HG02970 (cell line): ENCODE data around the gene C4orf36.

ENCODE experiments used
- ATAC-seq: cut with Tn5 transposase; IDR thresholded peaks from one replicate; pipeline ENCODE4 v1.9.1; 2021; ENCODE audit warnings: mild to moderate bottlenecking, moderate library complexity, moderate number of reproducible peaks; ENCODE audit not compliant: unreplicated experiment, low FRiP score

C4orf36 gene

DNA sequence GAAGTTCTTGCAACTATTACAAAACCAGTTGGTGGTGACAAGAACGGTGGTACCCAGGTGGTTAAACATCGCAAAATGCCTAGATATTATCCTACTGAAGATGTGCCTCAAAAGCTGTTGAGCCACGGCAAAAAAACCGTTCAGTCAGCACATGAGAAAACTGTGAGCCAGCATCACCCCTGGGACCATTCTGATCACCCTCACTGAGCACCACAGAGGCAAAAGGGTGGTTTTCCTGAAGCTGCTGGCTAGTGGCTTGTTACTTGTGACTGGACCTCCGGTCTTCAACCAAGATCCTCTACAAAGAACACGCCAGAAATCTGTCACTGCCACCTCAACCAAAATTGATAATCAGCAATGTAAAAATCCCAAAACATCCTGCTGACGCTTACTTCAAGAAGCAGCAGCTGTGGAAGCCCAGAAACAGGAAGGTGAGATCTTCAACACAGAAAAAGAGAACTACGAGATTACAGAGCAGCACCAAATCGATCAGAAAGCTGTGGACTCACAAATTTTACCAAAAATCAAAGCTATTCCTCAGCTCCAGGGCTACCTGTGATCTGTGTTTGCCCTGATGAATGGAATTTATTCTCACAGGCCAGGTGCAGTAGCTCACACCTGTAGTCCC, 21.7 kb downstream of the C4orf36 start:
- no peak for ATAC-seq

- no peak for ATAC-seq
Measured at GRCh38 chr4:86857341-86858052, 34.7 kb downstream of the C4orf36 start.

DNA sequence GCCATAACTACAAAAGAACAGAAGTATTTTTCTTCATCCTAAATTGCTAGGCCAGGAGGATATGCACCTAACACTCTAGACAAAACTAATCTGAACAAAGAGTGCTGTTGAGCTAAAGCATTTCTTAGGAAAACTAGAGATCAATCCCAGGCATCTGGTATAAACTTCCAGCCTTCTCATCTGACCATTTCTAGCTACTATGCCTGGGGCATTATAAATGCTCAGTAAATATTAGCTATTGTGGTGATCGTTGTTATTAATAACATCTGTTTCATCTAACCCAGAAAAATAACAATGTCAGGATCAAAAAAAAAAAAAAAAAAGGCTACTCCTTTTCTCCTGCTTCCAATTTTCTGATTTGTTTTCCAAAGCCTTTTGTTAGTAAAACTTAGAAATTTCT, 35.3 kb downstream of the C4orf36 start:
- no peak for ATAC-seq

GRCh38 chr4:86855572-86855971, 36.6 kb downstream of the C4orf36 start:
- no peak for ATAC-seq

DNA sequence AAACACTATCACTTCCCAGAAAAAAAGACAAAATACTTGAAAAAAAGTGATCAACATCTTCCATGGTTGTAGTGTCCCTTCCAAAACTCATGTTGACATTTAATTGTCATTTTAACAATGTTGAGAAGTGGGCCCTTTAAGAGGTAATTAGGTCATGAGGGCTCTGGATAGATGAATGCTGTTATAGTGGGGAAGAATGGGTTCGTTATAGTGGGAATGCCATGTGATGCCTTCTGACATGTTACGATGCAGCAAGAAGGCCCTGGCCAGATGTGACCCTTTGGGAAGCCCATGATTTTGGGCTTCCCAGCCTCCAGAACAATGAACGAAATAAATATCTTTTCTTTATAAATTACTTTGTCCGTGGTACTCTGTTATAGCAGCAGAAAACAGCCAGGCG, 39.0 kb downstream of the C4orf36 start:
- no peak for ATAC-seq

DNA sequence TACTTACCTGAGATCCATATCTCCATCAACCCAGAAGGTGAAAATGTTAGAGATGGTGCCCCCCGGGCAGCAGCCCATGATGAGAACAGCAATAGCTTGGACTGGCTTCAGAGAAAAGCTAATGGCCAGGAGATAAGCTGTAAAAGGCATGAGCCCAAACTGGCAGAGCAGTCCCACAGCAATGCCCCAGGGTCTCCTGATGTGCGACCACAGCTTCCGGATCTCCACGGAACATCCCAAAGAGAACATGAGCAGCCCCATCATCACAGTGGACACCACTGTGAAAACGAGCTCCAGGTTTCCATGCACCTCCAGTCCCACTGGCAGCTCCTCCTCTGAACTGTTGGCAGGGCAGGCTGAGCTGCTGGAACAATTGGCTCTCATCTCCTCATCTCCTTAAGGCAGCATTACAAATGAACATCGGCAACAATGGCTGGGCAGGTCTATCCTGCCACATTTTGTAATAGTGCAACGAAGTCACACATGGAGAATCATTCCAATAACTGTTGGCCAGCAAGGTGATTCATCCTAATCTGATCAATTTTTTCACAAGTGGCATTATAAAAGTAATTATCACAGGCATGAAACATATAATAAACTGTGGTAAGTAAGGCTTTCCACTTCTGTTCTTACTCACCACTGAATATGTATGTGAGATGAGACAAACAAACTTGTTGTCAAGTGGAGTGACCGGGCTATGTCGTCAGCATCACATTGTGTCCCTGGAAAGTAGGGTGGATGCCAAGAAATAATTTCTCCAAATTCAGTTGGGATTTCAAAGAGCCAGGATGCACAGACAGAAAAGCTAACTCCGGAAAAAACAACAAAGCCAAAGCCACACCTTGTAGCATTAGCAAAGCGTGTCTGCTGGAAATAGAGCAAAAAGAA, 43.2 kb downstream of the C4orf36 start, which contains the start of gene SLC10A6:
Gene SLC10A6 (minus strand): TSS at position 653 of the 888 bp plus-strand sequence. CDS start 269 bp downstream, at position 384.
- no peak for ATAC-seq

DNA sequence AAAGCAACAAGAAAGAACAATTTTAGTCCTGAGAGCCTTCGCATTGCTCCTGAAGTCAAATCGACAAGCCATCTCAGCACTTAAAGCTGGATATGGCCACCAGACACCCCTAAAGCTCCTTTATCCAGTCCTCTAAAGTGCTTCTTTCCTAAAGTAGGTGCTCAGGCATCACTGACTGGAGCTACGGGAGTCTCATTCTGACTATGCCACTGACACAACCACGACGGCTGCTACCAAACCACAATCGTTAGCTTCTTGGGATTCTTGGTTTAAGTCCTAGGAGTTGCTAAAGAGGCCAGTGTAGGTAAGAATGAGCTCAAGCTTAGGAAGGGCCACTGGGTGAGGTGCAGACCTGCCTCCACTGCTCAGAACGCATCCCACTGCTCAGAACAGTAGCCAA, 44.1 kb downstream of the C4orf36 start:
- ATAC-seq, result no peak

- ATAC-seq, result no peak
Measured at GRCh38 chr4:86847571-86847970, 44.7 kb downstream of the C4orf36 start.

DNA sequence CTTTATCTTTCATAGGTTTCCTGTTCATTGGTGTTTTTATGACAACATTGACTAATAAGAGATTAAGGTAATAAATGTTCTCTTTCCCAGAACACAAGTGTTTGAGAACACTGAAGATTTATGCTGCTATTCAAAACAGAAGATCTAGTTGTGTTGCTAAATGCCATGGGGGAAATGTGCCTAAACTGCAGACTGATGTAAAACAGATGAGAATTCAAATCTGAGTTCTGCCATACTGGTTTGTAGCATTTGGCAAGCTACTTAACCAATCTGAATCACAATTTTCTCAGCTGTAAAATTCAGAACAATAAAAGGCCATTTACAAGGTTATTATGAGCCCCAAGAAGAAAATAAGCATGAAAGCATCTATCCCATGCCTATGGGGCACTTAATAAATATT, 45.3 kb downstream of the C4orf36 start:
- ATAC-seq, result no peak

GRCh38 chr4:86845593-86845992, 46.6 kb downstream of the C4orf36 start:
- ATAC-seq, result no peak

DNA sequence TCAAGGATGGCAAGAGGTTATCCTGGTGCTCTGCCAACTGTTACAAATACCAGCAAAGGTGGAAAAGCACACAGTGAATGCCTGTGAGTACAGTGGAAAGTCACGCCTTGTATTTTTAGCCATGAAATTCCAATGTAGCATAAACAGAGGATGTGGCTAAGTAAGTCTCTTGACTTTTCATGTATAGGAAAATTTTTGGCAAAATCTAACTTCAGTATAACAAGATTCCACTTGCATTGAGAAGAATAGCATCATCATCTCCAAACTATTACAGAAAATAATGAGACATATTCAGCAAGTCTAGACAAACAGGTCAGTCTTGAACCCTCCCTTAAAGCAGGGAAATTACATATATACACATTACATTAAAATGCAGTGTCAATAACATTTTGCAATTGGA, 50.9 kb downstream of the C4orf36 start:
- ATAC-seq, result no peak

DNA sequence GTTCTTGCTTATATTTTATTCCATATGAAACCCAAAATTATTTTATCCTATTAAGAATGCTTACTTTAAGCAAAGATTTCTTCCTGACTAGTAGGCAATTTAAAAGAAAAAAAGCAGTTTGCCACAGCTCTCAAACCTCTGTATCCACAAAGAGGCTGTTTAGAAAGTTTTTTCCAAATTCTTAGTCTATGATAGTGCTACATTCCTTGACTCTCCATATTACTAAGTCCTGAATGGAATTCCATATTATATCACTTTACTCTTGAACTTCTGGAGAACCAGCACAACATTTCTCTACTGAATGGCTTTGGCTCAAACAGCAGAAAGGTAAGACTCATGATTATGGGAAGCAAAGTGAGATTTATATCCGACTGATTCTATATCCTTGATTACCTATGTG, 51.4 kb downstream of the C4orf36 start:
- no peak for ATAC-seq

- ATAC-seq, result no peak
Measured at GRCh38 chr4:86837691-86838503, 54.3 kb downstream of the C4orf36 start.

- ATAC-seq, result no peak
Measured at GRCh38 chr4:86835677-86836076, 56.5 kb downstream of the C4orf36 start.

GRCh38 chr4:86834901-86835300, 57.3 kb downstream of the C4orf36 start:
- no peak for ATAC-seq

DNA sequence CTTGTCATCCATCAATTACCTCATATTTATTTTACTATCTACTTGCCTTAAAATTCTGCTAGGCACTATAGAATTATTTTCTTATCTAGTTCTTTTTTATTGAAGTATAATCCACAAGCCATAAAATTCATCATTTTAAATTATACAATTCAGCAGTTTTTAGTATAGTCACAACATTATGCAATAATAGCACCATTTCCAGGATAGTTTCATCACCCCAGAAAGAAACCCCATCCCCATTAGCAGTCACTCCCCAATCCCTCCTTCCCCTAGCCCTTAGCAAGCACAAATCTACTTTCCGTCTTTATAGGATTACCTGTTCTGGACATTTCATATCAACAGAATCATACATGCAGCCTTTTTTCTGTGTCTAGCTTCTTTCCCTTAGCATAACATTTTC, 58.6 kb downstream of the C4orf36 start:
- ATAC-seq, result no peak

GRCh38 chr4:86831262-86832130, 60.7 kb downstream of the C4orf36 start:
- ATAC-seq, result no peak
